PC-9 (cell line): ENCODE data around the gene RNASEH1.

Source experiments
- EZH2 ChIP-seq: fragments of 200-600 bp; sonication (generic); IDR thresholded peaks from 2 replicates; pipeline ENCODE4 v1.8.0; 2017; ENCODE audit warnings: antibody characterized with exemption, low read depth
- TF ChIP-seq, protein P1 (sequence below): fragments of 200-600 bp; sonication (generic); conservative IDR thresholded peaks from 2 replicates; pipeline ENCODE4 v1.6.1; 2017; ENCODE audit warnings: mixed run types, antibody characterized with exemption, mild to moderate bottlenecking, moderate library complexity

DNA sequence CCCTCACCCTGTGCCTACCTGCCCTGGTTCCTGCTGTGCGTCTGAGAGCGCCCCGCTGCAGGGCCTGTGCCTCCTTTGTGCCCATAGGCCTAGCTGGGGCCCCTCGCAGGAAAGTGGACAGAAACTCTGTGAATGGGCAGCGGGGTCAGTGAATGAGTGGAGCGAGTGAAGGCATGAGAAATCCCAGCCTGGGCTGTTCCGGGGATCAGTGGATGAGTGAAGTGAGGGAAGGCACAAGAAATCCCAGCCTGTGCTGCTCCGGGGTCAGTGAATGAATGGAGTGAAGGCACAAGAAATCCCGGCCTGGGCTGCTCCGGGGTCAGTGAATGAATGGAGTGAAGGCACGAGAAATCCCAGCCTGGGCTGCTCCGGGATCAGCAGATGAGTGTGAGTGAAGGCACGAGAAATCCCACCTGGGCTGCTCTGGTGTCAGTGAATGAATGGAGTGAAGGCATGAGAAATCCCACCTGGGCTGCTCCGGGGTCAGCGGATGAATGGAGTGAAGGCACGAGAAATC is 38.8 kb upstream of the RNASEH1 start:
- TF ChIP-seq, protein P1, sequence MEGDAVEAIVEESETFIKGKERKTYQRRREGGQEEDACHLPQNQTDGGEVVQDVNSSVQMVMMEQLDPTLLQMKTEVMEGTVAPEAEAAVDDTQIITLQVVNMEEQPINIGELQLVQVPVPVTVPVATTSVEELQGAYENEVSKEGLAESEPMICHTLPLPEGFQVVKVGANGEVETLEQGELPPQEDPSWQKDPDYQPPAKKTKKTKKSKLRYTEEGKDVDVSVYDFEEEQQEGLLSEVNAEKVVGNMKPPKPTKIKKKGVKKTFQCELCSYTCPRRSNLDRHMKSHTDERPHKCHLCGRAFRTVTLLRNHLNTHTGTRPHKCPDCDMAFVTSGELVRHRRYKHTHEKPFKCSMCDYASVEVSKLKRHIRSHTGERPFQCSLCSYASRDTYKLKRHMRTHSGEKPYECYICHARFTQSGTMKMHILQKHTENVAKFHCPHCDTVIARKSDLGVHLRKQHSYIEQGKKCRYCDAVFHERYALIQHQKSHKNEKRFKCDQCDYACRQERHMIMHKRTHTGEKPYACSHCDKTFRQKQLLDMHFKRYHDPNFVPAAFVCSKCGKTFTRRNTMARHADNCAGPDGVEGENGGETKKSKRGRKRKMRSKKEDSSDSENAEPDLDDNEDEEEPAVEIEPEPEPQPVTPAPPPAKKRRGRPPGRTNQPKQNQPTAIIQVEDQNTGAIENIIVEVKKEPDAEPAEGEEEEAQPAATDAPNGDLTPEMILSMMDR, result no peak
- TF ChIP-seq EZH2, result no peak
